ENCODE data around the gene FIG4.
"Not testable (repeated sequence)": the region's sequence is repeated elsewhere in the genome, so short reads cannot be mapped to it uniquely, and the experiment has no call there.

Gene FIG4

GRCh38 chr6:109834595-109835437 is 143.7 kb downstream of the FIG4 start:
- DNase-seq (ENCODE audit: extremely low spot score, insufficient read length, low read depth) (no peak), FAIRE-seq (no peak)

GRCh38 chr6:109840034-109840433 is 148.9 kb downstream of the FIG4 start:
- DNase-seq (ENCODE audit: extremely low spot score, insufficient read length, low read depth) (no peak), FAIRE-seq (no peak)

DNA sequence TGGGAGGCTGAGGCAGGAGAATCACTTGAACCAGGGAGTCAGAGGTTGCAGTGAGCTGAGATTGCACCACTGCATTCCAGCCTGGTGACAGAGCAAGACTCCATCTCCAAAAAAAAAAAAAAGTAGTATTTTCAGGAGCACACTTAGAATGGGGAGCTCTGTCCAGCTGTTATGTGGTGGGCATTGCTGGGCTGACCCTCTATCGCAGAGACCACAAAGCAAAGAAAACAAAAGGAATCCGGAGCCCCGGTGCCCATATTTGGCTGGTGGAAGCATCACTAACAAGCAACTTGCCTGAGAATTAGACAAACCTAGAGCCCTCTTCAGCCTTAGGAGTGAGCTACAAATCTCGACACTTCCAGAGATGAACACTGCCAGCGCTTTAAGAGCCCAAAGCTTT is 149.7 kb downstream of the FIG4 start:
- no peak for FAIRE-seq
- no peak for DNase-seq (ENCODE audit: extremely low spot score, insufficient read length, low read depth)

- DNase-seq (ENCODE audit: extremely low spot score, insufficient read length, low read depth) (no peak), FAIRE-seq (no peak)
Observed at GRCh38 chr6:109841869-109842268, 150.8 kb downstream of the FIG4 start.

DNA sequence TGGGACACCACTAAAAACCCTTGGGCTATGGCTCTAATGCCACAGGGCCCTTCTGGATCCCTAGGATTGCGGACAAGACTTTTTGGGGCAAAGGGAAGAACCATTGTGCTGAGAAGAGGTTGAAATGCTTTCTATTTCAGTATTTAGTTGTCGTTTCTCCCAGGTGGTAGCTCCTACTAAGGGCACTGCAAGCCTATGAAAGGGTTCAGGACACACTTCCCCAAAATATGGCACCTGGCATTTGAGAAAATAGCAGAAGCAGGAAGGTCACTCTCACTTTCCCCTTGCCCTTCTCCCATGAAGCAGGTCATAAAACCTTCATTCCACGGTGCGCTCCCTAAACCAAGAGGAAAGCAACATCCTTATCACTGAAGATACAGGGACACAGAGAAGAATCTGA is 161.6 kb downstream of the FIG4 start:
- no peak for DNase-seq (ENCODE audit: extremely low spot score, insufficient read length, low read depth)
- no peak for FAIRE-seq

DNA sequence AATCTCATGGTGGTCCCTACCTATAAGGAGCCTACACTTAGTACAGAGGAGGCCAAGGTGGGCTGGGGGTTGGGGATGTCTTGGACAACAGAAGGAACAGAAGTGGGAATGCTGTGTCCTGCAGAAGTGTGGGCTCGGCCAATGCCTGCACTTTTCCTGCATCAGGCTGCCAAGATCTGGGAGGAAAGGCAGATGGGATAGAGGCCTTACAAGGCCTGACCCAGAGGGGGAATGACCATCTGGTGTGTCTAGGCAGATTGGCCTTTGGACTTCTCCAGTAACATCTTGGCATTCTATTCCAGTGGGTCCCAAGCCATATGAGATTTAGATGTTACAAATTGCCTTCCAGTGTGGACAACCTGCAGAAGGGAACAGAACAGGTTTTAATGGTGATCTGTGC is 162.3 kb downstream of the FIG4 start:
- DNase-seq (ENCODE audit: extremely low spot score, insufficient read length, low read depth): no peak

GRCh38 chr6:109853951-109854350 is 162.9 kb downstream of the FIG4 start:
- FAIRE-seq (no peak), DNase-seq (ENCODE audit: extremely low spot score, insufficient read length, low read depth) (no peak)

More for the DNA sequence above, 162.3 kb downstream of the FIG4 start:
- FAIRE-seq: no peak

DNA sequence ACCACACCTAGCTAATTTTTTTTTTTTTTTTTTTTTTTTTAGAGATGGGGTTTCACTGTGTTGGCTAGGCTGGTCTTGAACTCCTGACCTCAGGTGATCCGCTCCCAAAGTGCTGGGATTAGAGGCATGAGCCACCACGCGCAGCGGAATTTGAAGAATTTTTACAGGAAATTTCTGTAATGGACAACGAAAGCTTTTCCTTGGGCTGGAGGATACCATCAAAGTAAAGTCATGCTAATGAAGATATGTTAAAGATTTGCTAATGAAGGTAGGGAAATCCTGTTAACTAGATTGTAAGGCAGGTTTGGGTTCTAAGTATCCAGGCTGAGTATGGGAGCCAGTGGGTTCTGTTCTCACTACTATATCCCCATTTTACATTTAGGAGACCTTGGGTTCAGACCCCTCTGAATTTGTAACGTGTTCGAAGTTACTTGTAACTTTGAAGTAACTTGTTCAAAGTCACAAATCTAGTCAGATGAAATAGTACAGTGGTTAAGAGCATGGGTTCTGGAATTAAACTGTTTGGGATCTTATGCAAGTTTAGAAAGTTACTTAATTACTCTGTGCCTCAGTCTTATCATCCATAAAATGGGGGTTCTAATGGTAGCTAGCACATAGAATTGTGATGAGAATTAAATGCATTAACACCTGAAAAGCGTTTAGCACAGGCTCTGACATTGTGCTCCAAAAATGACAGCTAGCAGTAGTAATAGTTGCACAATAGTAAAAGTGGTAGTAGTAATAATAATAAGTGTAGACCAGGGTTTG is 163.6 kb downstream of the FIG4 start:
- no peak for FAIRE-seq
- DNase-seq (ENCODE audit: extremely low spot score, insufficient read length, low read depth): no peak

- DNase-seq (ENCODE audit: extremely low spot score, insufficient read length, low read depth); FAIRE-seq: not testable (repeated sequence)
Observed at GRCh38 chr6:109855476-109856040, 164.5 kb downstream of the FIG4 start.

GRCh38 chr6:109861946-109862345 is 170.8 kb downstream of the FIG4 start:
- no peak for DNase-seq (ENCODE audit: extremely low spot score, insufficient read length, low read depth)
- FAIRE-seq: no peak

DNA sequence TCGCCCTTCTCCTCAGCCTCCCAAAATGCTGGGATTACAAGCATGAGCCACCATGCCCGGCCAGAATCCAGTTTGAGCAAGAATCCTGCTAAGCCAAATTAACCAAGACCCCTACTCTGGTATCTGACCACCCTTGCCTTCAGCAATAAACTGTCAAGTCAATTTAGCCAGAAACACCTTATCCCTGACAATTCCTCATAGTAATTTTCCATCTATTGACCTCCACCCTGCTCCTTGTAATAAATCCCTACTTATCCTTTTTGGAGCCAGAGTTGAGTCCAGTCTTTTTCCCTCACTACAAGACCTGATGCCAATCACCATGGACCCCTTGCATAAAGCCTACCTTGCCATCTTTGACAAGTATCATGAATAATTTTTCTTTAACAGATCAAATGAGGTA is 173.0 kb downstream of the FIG4 start:
- DNase-seq (ENCODE audit: extremely low spot score, insufficient read length, low read depth) (no peak), FAIRE-seq (no peak)

- FAIRE-seq (no peak), DNase-seq (ENCODE audit: extremely low spot score, insufficient read length, low read depth) (no peak)
Observed at GRCh38 chr6:109865968-109866367, 174.9 kb downstream of the FIG4 start.

- DNase-seq (ENCODE audit: extremely low spot score, insufficient read length, low read depth) (no peak), FAIRE-seq (no peak)
Observed at GRCh38 chr6:109867009-109867969, 176.2 kb downstream of the FIG4 start.

DNA sequence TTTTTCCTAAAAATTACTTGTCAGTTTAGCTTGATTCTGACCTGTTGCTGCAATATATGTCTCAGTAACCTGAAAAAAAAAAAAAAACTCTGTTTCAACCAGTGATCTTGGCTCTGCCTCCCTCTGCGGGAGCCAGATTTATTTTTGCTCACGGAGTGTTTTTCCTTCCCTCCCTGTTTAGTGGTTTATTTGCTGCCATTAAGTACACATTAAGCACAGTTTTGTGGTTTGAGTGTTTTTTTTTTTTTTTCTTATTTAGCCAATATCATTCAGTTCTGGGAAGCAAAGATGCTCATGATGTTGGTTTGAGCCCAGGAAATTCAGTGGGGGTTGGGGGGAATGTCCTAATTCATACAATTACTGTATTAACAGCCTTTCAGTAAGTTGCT is 176.9 kb downstream of the FIG4 start:
- FAIRE-seq (no peak), DNase-seq (ENCODE audit: extremely low spot score, insufficient read length, low read depth) (no peak)

GRCh38 chr6:109869398-109870088 is 178.4 kb downstream of the FIG4 start:
- not testable (repeated sequence) for FAIRE-seq; DNase-seq (ENCODE audit: extremely low spot score, insufficient read length, low read depth)

DNA sequence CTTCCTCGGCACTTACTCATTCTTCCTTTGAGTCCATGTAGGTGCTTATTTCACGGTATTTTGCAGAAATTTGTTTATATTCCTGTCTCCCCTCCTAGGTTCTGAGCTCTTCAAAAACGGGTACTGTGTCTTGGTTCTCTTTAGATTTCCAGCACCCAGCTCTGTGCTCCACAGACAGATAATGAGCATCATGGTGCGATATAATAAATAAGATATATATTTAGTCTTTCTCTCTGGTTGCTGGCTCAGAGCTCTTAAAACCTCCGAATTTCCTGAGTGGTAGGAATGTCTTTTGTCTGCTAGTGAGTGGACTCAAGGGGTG is 179.0 kb downstream of the FIG4 start:
- FAIRE-seq (no peak), DNase-seq (ENCODE audit: extremely low spot score, insufficient read length, low read depth) (no peak)

DNA sequence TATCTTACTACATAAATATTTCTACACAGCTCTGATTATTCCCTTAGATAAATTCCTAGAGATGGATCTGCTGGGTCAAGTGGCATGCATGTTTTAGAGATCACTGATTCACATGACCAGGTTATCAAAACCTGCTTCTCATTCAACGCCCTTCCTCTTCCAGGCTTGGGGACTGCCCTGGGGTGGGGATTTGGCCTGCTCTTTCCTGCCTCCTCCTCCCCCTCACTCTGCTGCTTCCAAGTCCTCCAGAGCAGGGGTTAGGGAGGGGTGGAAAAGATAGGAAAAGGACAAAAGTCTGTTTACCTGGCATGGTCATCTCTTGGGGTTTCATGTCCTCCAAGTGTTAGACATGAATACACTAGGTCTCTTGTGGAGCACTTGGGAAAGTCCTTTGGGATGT is 181.5 kb downstream of the FIG4 start:
- FAIRE-seq (no peak), DNase-seq (ENCODE audit: extremely low spot score, insufficient read length, low read depth) (no peak)

- no peak for FAIRE-seq
- DNase-seq (ENCODE audit: extremely low spot score, insufficient read length, low read depth): no peak
Observed at GRCh38 chr6:109872968-109873545, 182.0 kb downstream of the FIG4 start.

GRCh38 chr6:109874086-109874485 is 183.0 kb downstream of the FIG4 start:
- FAIRE-seq (no peak), DNase-seq (ENCODE audit: extremely low spot score, insufficient read length, low read depth) (no peak)
